ENCODE results near the gene SLC35E3. TPM values are rescaled to one million over a fixed set of nuclear protein-coding genes. Genes with fewer than 3 reads are reported as not detected.

The SLC35E3 gene
- total RNA-seq, 4 donors from 2014 or later, result 2.9 to 23.1 (median 3.6) TPM

GRCh38 chr12:68812553-68813241 lies 66.7 kb downstream of the SLC35E3 start:
- Histone ChIP-seq H3K4me1 (peaks cover 0 to 52% (median 9%) of the 10 kb centered on the region in 4 donors), H3K4me3 (no peak overlapping the region), H3K27me3 (no peaks in the 10 kb centered on the region), H3K9me3 (no peaks in the 10 kb centered on the region), H3K36me3 (peaks cover 0 to 70% (median 3%) of the 10 kb centered on the region in 3 donors), H3K27ac (no peak overlapping the region)
- no peak for TF ChIP-seq EP300 (IDR thresholded peaks at IDR 0.05)
- TF ChIP-seq CTCF (IDR thresholded peaks at IDR 0.05), result no peak
- TF ChIP-seq POLR2A (IDR thresholded peaks at IDR 0.05), result no peak
- no peak for DNase-seq (ENCODE audit: low spot score in 2 of 2)
- WGBS, 2 donors, result 59 to 60% methylated on average over 1 of the region's 1 CpG

GRCh38 chr12:68813242-68813593 lies 67.2 kb downstream of the SLC35E3 start:
- TF ChIP-seq POLR2A (IDR thresholded peaks at IDR 0.05), result no peak
- no peak for TF ChIP-seq EP300 (IDR thresholded peaks at IDR 0.05)
- TF ChIP-seq CTCF (IDR thresholded peaks at IDR 0.05), result no peak
- Histone ChIP-seq H3K4me3 (no peak overlapping the region), H3K4me1 (peaks cover 0 to 52% (median 9%) of the 10 kb centered on the region in 4 donors), H3K27me3 (no peaks in the 10 kb centered on the region), H3K27ac (no peak overlapping the region), H3K36me3 (peaks cover 0 to 75% (median 7%) of the 10 kb centered on the region in 3 donors), H3K9me3 (no peaks in the 10 kb centered on the region)
- WGBS, 2 donors, result 74 to 82% methylated on average over 2 of the region's 2 CpGs
- DNase-seq (ENCODE audit: low spot score in 2 of 2), result no peak

GRCh38 chr12:68814490-68815231 lies 68.7 kb downstream of the SLC35E3 start:
- H3K36me3 ChIP-seq, result peaks cover 0 to 85% (median 7%) of the 10 kb centered on the region in 3 donors
- no peaks in the 10 kb centered on the region for H3K27me3 ChIP-seq
- peaks cover 0 to 46% (median 9%) of the 10 kb centered on the region in 4 donors for H3K4me1 ChIP-seq
- H3K9me3 ChIP-seq, result no peaks in the 10 kb centered on the region
- H3K27ac ChIP-seq, result no peak overlapping the region
- 80 to 86% methylated on average over 3 of the region's 3 CpGs for WGBS, 2 donors
- TF ChIP-seq CTCF (IDR thresholded peaks at IDR 0.05), result no peak
- H3K4me3 ChIP-seq, result no peak overlapping the region
- no peak for DNase-seq (ENCODE audit: low spot score in 2 of 2)

- TF ChIP-seq EP300 (IDR thresholded peaks at IDR 0.05) (no peak), POLR2A (IDR thresholded peaks at IDR 0.05) (no peak), CTCF (IDR thresholded peaks at IDR 0.05) (no peak)
- no peaks in the 10 kb centered on the region for H3K9me3 ChIP-seq
- H3K4me1 ChIP-seq, result peaks cover 0 to 41% (median 9%) of the 10 kb centered on the region in 4 donors
- H3K27ac ChIP-seq, result no peak overlapping the region
- no peak overlapping the region for H3K4me3 ChIP-seq
- no peaks in the 10 kb centered on the region for H3K27me3 ChIP-seq
- no peak for DNase-seq (ENCODE audit: low spot score in 2 of 2)
- peaks cover 0 to 83% (median 7%) of the 10 kb centered on the region in 3 donors for H3K36me3 ChIP-seq
- 84 to 85% methylated on average over 5 of the region's 5 CpGs for WGBS, 2 donors
These were observed 69.4 kb downstream of the SLC35E3 start for GRCh38 chr12:68815232-68815927.
